GM19035 (cell line): ENCODE measurements around the gene DPYSL4.

Experiments used
- ATAC-seq: cut with Tn5 transposase; IDR thresholded peaks from one replicate; pipeline ENCODE4 v1.9.1; 2021; ENCODE audit not compliant: unreplicated experiment

The DPYSL4 gene

GRCh38 chr10:132225073-132225848 lies 38.5 kb downstream of the DPYSL4 start:
- no peak for ATAC-seq

DNA sequence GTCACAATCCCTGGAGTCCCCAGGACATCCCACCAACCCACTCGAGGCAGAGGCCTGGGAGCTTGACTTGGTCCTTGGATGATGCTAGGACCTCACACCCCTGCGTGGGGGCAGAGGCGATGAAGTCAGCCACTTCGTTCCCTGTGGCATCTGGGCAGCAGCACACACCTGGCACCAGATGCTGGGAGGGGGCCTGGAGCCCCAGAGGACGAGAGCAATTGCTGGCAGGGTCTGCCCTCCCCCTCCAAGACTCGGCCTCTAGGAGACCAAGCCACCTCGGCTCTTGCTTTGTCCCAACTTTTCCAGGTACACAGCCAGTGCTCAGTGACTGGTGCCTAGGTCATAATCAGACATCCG lies 39.1 kb downstream of the DPYSL4 start:
- no peak for ATAC-seq

DNA sequence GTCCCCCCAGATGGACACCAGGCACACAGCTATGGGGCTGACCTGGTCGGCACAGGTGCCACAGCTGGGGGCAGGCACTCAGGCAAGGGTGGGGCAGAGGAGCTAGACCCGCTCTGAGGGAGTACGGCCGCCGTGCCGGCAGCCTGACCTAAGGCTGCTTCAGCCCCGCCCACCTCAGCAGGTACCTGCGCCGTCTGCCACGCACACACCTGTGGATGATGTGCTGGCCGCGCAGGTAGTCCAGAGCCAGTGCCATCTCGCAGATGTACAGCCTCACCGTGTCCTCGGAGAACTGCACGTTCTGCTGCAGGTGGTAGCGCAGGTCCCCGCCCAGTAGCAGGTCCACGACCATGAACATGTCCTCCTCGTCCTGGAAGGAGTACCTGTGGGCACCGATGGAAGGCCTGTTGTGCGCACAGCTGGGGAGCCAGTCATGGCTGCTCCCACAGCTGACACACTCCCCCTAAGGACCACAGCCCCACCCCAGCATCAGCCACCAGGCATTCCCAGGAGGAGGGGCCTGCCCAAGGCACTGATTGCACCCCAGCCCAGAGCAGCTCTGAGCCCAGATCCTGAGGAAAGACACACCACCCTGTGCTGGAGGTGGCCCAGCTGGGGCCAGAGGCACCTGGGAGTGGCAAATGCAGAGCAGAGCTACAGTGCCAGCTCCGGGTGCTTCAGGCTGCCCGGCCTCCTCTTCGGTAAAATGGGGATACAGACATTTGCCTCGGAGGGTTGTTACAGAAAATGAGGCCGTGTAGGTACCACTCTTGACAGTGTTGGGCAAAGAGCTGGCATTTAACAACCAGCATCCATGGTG lies 40.0 kb downstream of the DPYSL4 start:
- no peak for ATAC-seq

GRCh38 chr10:132227851-132228390 lies 41.2 kb downstream of the DPYSL4 start:
- no peak for ATAC-seq

GRCh38 chr10:132228616-132229015 lies 41.9 kb downstream of the DPYSL4 start:
- ATAC-seq = no peak

GRCh38 chr10:132229096-132229495 lies 42.3 kb downstream of the DPYSL4 start:
- ATAC-seq = no peak

DNA sequence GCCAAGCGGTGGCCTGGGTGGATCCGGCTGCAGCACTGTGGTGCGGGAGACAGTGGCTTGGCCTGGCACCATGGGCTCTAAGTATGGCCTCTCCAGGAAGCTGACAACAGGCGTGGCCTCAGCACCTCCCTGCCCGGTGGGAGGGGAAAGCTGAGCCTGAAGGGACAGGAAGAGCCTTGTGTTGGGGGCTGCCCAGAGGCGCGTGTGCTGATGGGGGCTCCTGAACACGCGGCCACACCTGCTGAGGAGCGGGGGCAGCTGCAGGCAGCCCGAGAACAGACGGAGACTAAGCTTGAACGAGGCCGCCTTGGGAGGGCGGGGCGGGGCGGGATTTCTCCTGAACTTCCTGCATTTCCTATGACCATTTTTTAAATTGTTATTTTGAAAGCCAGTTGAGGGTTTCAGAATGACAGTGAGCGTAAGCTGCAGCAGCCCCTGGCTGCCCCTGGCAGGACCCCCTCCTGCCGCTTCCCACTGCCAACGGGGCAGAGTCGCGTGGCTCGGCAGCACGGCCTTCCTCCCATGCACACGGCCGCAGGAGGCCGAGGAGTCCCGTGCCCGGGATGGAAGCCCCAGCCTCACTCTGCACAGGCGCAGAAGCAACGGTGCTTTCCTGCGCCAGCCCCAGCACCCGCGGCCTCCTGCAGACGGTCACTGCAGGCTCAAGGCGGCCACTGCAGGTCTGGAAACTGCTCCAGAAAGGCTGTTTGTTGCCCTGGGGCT lies 43.2 kb downstream of the DPYSL4 start:
- no peak for ATAC-seq

DNA sequence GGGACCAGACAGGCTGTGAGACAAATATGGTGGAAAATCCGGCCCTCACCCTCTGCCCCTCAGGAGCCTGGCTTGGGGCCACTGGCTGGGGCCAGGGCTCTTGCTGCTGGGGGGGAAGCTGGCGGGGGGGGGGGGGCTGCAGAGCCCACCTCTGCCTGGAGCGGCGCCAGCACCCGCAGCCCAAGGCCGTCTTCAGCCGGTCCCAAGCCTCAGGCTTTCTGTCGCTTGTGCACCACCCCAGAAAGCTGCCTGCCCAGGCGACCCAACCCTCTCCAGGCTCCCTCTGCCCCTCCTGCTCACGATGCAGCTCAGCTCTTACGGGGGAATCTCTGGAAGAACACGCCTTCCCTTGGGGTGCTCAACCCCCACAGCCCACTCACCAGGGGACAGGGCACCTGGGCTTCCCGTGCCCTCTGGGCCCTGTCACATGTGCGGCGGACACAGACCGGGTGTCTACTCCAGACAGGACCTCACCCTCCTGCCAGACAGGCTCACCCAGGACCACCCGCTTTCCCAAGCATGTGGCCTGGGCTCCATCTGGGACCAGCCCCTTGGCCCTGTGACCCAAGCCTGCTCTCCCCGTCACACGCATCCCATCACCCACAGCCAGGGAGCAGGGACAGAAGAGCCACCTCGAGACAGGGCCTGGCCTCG lies 43.9 kb downstream of the DPYSL4 start:
- ATAC-seq = no peak

GRCh38 chr10:132231656-132232022 lies 44.9 kb downstream of the DPYSL4 start:
- no peak for ATAC-seq

- ATAC-seq = no peak
These were observed 45.5 kb downstream of the DPYSL4 start for GRCh38 chr10:132232023-132232951.

DNA sequence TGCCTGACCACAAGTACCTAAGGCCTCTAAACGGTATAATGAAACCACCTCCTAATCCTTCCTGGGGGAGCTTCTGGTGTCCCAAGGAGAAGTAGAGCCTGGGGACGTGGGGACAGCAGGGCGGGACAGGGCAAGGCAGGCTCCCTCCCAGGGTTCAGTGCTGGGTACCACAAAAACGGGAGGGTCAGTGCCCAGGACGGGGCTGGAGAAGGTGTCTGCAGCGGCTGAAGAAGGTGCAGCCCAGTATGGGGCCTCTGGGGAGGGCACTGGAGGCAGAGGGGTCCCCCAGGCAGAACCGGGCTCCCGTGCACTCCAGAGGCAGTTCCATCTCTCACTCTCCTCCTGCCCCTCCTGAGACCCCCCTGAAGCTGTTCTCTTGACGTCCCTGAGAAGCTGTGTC lies 46.2 kb downstream of the DPYSL4 start:
- no peak for ATAC-seq

GRCh38 chr10:132233501-132234085 lies 46.8 kb downstream of the DPYSL4 start:
- no peak for ATAC-seq

DNA sequence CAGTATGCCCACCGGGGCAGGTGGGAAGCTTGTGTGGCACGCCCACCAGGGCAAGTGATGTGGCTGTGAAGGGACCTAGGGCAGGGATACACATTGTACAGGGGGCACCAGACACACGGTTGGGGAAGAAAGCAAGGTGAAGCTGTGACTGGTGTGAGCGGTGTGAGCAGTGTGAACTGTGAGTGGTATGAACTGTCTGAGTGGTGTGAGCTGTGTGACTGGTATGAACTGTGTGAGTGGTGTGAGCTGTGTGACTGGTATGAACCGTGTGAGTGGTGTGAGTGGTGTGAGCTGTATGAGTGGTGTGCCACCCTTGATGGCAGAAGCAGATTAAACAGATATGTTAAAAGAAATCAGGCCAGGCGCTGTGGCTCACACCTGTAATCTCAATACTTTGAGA lies 48.1 kb downstream of the DPYSL4 start:
- no peak for ATAC-seq

GRCh38 chr10:132236161-132236560 lies 49.4 kb downstream of the DPYSL4 start:
- ATAC-seq = no peak

- ATAC-seq = no peak
These were observed 50.1 kb downstream of the DPYSL4 start for GRCh38 chr10:132236881-132237280.

GRCh38 chr10:132237396-132237795 lies 50.6 kb downstream of the DPYSL4 start:
- no peak for ATAC-seq

DNA sequence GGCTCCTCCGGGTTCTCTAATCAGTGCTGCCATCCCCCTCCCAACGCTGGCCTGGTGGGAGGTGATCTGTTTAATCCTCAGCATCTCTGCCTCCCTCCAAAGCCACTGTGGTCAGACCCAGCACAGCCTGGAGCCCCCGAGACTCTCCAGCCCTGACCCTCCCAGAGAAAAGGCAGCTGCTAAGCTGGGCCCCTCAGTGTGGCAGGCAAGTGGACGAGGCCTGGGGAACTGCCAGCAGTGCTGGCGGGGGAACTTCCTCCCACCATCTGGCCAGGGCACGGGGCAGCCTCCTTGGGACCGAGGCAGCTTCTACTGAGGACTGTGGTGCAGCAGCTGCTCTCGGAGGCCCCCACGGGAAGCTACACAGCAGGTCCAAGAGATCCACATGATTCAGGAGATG lies 51.1 kb downstream of the DPYSL4 start:
- no peak for ATAC-seq

- no peak for ATAC-seq
These were observed 51.8 kb downstream of the DPYSL4 start for GRCh38 chr10:132238371-132239125.
